Stimulated activated CD4-positive, alpha-beta T cell treated with anti-CD3 and anti-CD28 coated beads, Interleukin-2, amount 100 ng/mL, for 4 hours (primary cell): ENCODE results near the gene RNF151.
A peak's percentile ranks its signal among the peaks of the same experiment; 100 is the strongest.

Experiments used
- DNase-seq: peaks from one replicate; pipeline ENCODE4 v3.0.0-alpha.2; 2020; ENCODE audit warnings: low read depth

The RNF151 gene

DNA sequence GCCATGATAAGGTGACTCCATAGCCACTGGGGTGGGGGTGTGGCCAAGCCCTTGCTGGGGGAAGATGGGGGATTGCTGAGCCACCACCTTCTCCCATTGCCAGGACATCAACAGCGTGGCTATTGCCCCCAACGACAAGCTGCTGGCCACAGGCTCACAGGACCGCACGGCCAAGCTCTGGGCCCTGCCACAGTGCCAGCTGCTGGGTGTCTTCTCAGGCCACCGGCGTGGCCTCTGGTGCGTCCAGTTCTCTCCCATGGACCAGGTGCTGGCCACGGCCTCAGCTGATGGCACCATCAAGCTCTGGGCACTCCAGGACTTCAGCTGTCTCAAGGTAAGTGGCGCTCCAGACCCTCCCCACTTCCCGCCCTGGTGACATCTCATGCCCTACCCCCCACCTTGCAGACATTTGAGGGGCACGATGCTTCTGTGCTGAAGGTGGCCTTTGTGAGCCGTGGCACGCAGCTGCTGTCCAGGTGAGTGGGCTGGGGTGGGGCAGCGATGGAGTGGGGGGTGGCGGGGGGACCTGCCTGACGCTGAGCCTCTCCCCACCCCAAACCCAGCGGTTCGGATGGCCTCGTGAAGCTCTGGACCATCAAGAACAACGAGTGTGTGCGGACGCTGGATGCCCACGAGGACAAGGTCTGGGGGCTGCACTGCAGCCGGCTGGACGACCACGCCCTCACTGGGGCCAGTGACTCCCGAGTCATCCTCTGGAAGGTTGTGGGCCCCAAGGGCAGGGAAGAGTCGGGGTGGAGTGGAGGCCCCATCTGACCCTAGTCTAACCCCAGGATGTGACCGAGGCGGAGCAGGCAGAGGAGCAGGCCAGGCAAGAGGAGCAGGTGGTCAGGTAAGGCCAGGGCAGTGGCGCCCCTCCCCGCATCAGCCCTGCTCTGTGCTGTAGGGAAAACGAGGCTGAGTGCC is 10.6 kb downstream of the RNF151 start:
- DNase-seq, result no peak

DNA sequence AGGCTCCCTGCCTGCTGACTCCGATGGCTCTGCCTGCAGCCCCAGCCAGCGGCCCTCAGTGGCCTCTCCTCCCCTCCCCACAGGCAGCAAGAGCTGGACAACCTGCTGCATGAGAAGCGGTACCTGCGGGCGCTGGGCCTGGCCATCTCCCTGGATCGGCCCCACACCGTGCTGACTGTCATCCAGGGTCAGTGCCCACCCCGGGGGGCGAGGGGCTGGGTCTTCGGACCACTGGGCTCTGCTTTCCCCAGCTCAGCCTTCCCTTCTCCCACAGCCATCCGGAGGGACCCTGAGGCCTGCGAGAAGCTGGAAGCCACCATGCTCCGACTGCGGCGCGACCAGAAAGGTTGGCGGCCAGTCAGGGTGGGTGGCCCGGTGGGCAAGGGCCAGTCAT is 11.2 kb downstream of the RNF151 start:
- DNase-seq, result no peak

DNA sequence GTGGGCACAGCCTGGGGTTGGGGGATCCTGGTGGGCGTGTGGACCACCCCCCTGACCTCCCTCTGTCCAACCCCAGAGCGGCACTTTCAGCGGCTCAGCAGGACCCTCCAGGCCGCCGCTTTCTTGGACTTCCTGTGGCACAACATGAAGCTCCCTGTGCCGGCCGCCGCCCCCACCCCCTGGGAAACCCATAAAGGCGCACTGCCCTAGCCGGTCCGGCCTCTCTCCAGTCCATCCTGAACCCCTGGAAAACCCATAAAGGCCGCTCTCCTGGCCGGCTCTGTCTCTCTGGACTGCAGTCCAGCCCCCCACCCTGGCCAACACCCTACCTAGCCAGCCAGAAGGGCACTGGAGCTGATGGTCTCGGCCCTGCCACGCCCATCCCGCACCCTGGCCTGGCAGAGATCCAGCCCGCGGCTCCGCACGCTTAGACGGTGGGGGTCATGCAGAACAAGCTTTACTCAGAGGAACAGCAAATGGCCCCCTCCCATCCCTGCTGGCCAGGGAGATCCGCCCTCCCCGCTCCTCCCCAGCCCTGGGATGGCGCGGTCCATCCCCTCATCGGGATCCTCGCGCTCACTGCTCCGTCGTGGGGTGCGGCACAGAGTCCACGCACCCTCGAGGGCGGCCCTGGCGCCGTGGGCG is 11.9 kb downstream of the RNF151 start:
- DNase-seq, result no peak

DNA sequence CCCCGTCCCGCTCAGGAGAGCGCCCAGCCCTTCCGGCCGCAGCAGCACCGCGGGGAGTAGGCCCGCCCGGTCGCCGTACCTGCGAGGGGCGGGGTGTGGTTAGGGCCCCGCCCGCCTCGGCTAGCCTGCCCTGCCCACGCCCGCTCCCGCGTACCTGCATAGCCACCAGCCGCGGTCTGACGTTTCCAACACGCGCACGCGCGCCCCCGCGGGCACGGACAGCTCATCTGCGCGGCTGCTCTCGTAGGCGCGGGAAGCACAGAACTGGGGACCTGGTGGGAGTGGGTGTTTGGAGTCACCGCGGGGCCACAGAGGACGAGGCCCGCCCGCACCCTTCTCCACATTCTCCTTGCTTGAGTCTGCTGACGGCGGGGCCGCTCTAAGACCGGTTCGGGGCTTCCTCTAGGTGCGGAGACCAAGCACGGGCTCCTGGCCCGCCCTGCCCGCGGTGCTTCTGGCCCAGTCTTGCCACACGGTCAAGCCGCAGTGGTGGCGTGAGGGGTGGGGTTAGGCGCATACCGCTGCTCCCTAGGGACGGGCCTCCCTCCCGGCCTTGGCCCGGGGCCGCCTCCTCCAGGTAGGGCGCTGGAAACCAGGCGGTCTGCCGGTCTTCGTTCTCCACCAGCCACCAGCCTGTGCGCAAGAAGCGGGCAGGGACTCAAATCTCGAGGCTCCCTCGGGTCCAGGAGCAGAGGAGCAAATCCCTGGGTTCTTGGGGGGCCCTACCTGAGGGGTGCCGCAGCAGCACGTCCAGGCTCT is 12.8 kb downstream of the RNF151 start:
- DNase-seq, result peak; percentile 56

DNA sequence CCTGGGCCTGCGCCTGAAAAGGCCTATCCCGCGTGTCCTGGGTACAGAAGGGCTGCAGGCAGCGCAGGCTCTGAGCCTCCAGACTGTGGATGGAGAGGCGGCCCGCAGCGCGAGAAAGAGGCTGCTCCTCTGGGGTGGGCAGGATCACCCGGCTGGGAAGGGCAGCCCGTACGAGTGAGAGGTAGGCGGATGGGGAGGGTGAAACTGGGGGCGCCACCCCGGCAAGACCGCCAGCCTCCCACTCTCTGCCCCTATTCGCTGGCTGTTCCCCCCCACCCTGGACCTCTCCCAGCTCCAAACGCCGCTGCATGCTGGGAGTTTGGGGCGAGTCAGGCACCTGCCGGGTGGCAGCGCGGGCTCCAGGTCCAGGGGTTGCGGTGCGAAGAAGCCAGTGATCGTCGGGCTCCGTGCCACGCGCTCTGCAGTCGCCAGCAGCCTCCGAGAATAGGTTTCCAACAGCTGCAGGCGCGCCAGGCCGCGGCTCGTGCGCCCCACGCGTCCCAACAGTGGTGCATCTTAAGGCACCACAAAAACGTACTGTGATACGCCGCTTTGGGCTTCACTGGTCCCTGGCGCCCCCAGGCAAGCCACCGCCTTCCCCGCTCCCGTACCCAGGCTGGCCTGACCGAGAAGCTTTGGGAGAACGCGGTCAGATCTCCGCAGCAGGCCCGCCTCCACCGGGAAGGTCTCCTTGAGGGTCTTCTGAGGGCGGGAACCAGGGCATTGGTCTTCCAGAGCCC is 13.5 kb downstream of the RNF151 start:
- DNase-seq, result no peak

DNA sequence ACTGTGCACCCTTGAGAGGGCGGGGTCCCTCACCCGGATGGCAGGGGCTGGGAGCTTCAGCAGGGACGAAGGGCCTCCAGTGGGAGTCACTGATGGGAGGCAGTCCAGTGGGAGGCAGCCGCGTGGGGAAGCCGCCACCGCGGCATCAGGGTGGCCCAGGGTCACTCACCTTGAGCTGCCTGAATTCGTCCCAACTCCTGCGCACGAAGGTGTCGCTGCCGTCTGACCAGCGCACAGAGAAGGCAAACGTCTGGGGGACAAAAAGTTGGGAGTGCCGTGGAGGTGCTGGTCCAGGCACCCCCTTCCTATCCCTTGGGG is 14.1 kb downstream of the RNF151 start:
- no peak for DNase-seq

DNA sequence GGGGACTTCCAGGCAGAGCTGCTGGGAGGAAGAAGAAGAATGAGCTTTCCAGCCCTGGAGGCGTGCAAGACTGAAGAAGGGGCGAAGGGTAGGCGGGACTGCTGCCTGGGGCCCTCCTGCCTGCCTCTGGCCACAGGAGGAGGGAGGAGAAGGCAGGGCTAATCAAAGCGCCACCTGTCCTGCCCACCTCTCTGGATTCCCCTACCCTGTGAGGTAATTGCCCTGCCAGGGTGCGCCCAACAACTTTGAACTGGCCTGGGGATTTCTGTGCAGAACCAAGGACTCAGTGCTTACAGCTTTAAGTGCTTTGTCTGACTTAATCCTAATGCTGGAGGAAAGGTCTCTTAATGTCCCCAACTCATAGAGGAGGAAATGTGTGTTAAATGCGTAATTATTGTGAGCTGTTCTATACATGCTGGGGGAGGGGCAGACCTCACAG is 14.8 kb downstream of the RNF151 start, which contains the start of gene NOXO1:
Gene NOXO1, minus strand, starts transcription at position 72 of the 439 bp plus-strand sequence. CDS start 290 bp downstream, outside the sequence.
- DNase-seq, result no peak

DNA sequence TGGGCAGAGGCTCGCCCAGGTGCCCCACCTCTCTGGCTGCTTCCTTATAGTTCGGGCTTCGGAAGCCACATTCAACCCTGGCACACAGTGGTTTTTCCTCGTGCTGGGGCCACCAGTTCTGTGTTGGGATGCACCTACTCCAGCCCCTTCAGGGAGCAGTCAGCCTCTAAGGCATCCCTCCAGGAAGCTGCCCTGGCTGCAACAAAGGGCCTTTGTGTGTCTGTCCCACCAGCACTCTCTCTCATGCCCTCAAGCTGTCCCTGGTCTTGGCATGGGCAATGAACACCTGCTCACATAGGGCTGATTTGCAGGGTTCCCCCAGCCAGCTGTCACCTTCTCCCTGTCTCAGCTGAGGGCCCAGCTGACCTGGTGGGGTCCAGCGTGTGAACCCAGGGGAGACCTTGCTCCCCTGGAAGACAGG is 15.4 kb downstream of the RNF151 start:
- DNase-seq, result no peak

DNA sequence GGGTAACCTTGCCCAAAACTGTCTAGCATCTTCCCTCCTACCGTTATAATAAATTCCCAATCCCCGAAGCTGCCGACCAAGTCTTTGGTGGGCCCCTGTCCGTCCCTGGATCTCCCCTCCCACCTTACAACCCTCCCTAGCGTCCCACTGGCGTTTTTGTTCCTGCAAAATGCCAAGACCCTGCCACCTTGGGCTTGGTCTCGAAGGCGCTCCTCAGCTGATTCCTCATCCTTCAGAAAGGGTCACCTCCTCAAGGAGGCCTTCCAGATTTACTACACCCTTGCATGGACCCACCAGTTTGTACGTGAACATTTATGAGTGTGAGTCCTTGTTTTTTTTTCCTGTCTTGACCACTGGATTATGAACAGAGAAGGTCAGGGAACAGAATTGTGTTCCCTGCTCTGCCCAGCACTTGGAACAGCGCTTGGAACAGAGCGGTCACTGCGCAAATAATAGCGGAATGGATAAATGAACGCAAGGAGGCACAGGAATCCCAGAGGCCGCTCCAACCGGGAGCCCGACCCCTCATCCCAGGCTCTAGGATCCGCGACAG is 16.4 kb downstream of the RNF151 start:
- DNase-seq, result no peak

DNA sequence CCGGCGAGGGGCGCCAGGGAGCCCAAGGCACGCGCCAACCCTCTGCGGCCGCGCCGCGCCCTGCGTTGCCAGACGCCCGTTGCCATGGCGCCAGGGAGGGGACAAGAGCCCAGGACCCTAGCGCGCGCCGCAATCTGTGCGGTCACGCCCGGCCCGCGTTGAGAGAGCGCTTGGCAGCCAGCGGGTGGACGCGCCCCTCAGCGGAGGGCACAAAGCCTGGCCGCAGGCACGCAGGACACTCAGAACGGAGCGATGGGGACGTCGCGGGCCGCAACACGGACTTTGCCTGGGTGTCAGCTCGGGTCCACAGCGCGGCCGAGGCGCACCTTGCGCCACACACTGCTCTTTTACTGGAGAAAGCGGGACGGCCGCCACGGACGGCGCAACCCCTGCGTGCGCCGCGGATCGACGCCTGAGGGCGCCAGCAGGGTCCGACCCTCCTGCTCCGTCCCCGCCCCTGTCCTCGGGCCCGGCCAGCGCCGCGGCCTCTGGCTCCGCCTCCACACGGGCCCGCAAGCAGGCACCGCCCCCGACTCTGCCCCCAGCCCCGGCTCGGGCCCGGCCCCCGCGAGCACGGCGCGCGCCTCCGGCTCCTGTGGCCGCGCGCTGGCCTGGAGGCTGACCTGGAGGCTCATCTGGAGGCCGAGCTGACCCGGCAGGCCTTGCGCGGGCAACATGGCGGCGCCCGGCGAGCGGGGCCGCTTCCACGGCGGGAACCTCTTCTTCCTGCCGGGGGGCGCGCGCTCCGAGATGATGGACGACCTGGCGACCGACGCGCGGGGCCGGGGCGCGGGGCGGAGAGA is 17.1 kb downstream of the RNF151 start, which contains the start of gene GFER:
Gene GFER, plus strand, starts transcription at position 650 of the 803 bp plus-strand sequence. Its CDS starts 26 bp downstream, at position 676.
- no peak for DNase-seq

DNA sequence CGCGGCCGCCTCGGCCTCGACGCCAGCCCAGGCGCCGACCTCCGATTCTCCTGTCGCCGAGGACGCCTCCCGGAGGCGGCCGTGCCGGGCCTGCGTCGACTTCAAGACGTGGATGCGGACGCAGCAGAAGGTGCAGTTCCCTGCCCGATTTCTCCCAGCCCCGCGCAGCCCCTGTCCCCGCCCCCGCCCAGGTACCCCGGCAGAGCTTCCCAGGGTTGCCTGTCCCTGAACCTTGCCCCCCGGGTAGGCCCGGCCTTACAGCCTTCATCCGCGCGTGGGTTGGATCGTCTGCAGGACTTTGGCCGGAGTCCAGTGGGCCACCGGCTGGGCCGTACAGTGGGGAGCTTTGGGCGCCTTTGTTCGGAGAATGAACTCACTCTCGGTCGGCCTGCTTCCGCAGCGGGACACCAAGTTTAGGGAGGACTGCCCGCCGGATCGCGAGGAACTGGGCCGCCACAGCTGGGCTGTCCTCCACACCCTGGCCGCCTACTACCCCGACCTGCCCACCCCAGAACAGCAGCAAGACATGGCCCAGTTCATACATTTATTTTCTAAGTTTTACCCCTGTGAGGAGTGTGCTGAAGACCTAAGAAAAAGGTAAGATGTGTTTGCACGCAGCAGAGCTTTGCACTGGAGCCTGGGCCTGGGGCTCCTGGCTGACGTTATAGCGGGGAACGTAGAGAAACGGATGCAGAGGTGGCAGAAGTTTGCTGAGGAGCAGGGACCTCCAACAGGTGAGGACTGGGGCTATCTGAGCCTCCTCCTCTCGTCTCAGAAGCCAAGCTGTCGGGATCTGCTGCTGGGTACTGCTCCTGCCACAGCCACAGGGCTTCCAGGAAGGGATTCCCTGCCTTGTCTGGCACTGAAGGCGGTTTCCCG is 17.9 kb downstream of the RNF151 start:
- no peak for DNase-seq

DNA sequence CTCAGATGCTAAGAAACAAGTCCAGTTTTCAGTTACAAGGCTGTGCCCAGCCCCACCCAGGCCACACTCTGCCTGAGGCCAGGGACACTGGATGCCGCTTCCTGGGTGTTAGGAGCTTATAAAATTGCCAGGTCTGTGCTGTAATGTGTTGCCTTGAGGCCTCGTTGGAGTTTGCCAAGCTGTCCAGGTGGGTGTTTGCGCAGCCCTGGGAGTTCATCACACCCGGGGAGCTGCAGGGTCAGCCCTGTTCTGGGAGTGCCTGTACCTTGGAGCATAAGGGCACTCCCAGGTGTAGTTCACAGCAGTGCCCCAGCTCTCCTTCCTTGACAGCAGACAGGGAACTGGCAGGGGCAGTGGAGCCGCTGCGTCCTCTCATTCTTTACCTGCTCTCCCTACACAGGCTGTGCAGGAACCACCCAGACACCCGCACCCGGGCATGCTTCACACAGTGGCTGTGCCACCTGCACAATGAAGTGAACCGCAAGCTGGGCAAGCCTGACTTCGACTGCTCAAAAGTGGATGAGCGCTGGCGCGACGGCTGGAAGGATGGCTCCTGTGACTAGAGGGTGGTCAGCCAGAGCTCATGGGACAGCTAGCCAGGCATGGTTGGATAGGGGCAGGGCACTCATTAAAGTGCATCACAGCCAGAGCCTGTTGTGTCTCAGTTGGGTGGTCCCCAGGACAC is 19.0 kb downstream of the RNF151 start:
- DNase-seq, result no peak

DNA sequence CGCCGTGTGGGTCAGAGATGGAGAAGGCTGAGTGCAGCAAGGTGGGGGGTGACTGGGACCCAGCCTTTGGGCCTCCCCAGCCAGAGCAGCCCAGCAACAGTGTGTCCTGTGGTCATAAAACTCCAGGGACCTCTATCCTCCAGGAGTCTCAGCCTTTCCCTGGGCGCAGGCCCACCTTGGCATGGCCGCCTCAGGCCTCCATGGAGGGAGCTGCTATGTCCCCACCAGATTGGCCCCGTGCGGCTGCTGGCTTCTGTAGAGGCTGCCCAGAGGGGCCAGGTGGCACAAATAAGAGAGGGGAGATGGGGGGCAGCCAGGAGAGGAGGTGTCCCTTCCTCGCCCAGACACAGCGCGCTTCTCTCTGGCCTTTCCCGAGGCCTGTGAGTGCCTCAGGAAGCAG is 20.5 kb downstream of the RNF151 start:
- no peak for DNase-seq

DNA sequence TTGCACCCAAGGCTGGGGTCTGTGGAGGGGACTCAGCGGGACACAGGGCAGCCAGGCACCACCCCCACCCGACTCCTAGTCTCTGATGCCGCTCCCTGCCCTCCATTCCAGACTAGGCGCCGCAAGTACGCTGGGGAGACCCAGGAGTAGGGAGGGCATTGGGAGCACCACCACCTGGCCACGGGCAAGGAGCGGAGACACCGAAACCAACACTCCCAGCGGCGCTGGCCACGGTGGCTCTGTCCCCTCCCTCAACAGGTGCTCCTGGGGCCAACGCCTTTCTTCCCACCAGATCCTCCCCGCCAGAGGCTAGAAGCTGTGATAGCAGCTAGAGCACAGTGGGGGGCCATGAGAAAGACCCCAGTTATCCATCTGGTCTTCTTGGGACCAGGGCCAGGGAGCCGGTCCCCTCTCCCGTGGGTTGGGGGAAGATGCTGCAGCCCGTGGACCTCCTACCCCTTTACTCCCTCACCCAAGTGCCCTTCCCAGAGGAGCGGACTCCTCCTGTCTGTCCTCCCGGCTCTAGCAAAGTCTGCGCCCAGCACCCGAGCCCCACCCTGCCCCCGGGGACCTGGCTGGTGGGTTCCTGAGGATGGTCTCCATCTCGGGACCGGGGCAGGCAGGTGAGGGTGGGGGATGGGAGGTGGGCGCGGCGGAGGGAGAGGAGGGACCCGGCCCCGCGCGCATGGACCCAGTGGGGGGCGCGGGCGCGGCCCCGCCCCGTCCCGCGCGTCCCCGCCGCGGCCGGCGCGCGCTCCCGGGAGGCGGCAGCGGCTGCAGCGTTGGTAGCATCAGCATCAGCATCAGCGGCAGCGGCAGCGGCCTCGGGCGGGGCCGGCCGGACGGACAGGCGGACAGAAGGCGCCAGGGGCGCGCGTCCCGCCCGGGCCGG is 22.8 kb downstream of the RNF151 start, which contains the start of gene SYNGR3:
Gene SYNGR3, plus strand, starts transcription at position 762 of the 892 bp plus-strand sequence. CDS start 133 bp downstream, outside the sequence.
- DNase-seq, result no peak

DNA sequence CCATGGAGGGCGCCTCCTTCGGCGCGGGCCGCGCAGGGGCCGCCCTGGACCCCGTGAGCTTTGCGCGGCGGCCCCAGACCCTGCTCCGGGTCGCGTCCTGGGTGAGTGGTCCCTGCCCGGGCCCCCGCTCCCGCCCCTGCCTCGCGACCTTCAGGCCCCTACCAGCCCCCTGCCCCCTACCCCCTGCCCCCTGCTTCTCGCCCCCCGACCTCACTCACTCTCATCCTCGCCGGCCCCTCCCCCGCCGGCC is 23.4 kb downstream of the RNF151 start:
- no peak for DNase-seq

DNA sequence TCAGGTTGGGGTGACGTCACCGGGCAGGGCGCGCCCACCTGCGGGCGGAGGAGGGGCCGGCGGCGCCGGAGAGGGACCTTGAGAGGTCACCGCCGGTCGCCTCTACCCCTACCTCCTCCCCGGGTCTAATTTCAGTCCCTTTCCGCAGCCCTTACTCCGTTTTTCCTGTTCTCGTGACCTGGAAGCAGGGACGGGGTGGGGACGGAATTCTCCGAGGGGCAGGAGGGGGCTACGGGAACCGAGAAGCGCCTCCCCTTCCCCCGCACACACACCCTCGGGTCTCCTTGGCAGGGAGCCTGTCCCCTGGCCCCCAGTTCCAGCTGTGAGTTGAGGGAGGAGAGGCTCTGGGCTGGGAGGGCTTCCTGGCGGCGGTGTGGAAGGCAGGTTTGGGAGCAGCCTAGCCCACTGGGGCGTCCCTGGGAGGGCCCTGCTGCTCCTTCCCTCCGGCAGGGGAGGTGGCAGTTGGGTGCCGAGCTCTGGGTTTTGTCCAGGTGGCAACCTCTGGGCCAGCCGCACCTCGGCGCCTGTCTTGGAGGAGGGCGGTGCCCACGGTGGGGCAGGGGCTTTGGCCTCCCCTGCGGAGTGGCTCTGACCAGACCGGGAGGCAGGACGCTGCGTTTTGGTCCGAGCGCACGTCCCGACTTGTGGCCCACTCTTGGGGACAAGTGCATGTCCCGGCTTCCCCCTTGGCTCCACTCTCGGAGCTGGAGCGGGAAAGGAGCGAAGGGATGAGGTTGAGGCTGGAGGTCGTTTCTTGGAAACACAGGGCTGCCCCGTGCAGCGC is 23.9 kb downstream of the RNF151 start:
- no peak for DNase-seq

DNA sequence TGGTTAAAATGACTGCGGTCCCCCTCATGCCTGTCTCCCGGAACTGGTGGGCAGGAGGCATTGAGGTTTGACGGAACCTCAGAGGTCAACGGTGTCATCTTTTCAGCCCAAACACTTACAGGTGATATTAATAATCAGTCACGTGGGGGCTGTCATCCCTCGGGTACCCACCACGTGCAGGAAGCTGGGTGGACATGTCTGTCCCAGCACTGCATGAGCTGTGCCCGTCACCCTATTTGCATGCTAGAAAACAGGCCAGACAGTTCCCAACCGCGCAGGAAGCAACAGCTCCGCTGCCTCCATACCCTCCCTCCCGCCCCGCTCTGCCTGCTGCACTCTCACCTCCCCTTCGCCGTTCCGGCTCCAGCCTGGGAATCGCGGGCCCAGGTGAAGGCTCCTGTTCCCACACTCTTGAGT is 24.5 kb downstream of the RNF151 start:
- no peak for DNase-seq
